GM11168 (cell line): ENCODE results near the gene NF2.

ENCODE experiments used
- in situ Hi-C: fragments of 300-500 bp; cut with MboI; formaldehyde crosslinking; loops from one replicate; pipeline ENCODE4 v1.12.0; 2022; ENCODE audit warnings: low sequenced_read_pairs; ENCODE audit not compliant: unreplicated experiment

The NF2 gene

GRCh38 chr22:29629903-29630516 is 26.6 kb downstream of the NF2 start:
- in situ Hi-C loops = no loop called here

- in situ Hi-C loops = no loop called here
Measured at GRCh38 chr22:29630987-29631386, 27.6 kb downstream of the NF2 start.

- in situ Hi-C loops = no loop called here
Measured at GRCh38 chr22:29631725-29632124, 28.3 kb downstream of the NF2 start.

- in situ Hi-C loops = no loop called here
Measured at GRCh38 chr22:29632672-29633071, 29.2 kb downstream of the NF2 start.

GRCh38 chr22:29633514-29634312 is 30.3 kb downstream of the NF2 start:
- in situ Hi-C loops = no loop called here

- in situ Hi-C loops = no loop called here
Measured at GRCh38 chr22:29634847-29635246, 31.4 kb downstream of the NF2 start.

GRCh38 chr22:29635734-29636357 is 32.4 kb downstream of the NF2 start:
- in situ Hi-C loops = no loop called here

- in situ Hi-C loops = no loop called here
Measured at GRCh38 chr22:29636751-29637150, 33.3 kb downstream of the NF2 start.

- in situ Hi-C loops = no loop called here
Measured at GRCh38 chr22:29637181-29637580, 33.7 kb downstream of the NF2 start.

- in situ Hi-C loops = no loop called here
Measured at GRCh38 chr22:29638678-29639077, 35.2 kb downstream of the NF2 start.

- in situ Hi-C loops = no loop called here
Measured at GRCh38 chr22:29639096-29639495, 35.7 kb downstream of the NF2 start.

- in situ Hi-C loops = no loop called here
Measured at GRCh38 chr22:29641042-29641699, 37.7 kb downstream of the NF2 start.

GRCh38 chr22:29641700-29642330 is 38.4 kb downstream of the NF2 start:
- in situ Hi-C loops = no loop called here

- in situ Hi-C loops = no loop called here
Measured at GRCh38 chr22:29642694-29643093, 39.3 kb downstream of the NF2 start.

- in situ Hi-C loops = no loop called here
Measured at GRCh38 chr22:29647954-29648737, 44.7 kb downstream of the NF2 start.

- in situ Hi-C loops = no loop called here
Measured at GRCh38 chr22:29650370-29650769, 46.9 kb downstream of the NF2 start.

GRCh38 chr22:29651652-29652051 is 48.2 kb downstream of the NF2 start:
- in situ Hi-C loops = no loop called here

- in situ Hi-C loops = no loop called here
Measured at GRCh38 chr22:29654420-29654819, 51.0 kb downstream of the NF2 start.

GRCh38 chr22:29654882-29655281 is 51.4 kb downstream of the NF2 start:
- in situ Hi-C loops = no loop called here

GRCh38 chr22:29658176-29658575 is 54.7 kb downstream of the NF2 start:
- in situ Hi-C loops = no loop called here
